NCI-H1930 (cell line): ENCODE results near the gene LCE2C.

ENCODE experiments used
- DNase-seq, 2 experiments: peaks; one replicate each; lab custom pipeline; 2025; lab: John Stamatoyannopoulos, UW

Gene LCE2C

DNA sequence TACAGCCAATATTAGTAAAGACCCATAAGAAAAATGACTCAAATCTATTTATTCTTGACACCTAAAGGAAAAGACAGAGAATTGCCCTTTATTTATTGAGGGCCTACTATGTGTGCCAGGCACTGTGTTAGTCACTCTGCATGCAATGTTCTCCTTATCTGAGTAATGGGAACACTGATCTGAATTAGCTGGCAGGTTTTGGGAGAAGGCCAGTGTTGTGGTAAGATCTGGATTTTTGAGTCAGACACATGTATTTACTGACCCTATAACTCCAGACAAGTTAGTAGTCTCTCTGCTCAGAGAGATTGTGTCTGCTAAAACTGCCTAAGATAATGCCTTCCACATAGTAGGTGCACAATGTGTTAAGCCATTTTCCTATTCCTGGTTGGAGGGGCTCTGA is 50.2 kb downstream of the LCE2C start:
- no peak for DNase-seq
